ENCODE measurements around the gene TMEM140. TPM values are rescaled to one million over a fixed set of nuclear protein-coding genes. Genes with fewer than 3 reads are reported as not detected.

TMEM140 gene
- total and polyA plus RNA-seq, 2 experiments from 2014 or later = 20.8 to 23.1 TPM

GRCh38 chr7:135165862-135166261 lies 18.0 kb downstream of the TMEM140 start:
- TF ChIP-seq EZH2phosphoT487 (IDR thresholded peaks at IDR 0.05; ENCODE audit: low read depth, severe bottlenecking, unreplicated experiment) (no peak), EZH2 (IDR thresholded peaks at IDR 0.05; ENCODE audit: borderline replicate concordance) (no peak)
- TF ChIP-seq, protein P1, sequence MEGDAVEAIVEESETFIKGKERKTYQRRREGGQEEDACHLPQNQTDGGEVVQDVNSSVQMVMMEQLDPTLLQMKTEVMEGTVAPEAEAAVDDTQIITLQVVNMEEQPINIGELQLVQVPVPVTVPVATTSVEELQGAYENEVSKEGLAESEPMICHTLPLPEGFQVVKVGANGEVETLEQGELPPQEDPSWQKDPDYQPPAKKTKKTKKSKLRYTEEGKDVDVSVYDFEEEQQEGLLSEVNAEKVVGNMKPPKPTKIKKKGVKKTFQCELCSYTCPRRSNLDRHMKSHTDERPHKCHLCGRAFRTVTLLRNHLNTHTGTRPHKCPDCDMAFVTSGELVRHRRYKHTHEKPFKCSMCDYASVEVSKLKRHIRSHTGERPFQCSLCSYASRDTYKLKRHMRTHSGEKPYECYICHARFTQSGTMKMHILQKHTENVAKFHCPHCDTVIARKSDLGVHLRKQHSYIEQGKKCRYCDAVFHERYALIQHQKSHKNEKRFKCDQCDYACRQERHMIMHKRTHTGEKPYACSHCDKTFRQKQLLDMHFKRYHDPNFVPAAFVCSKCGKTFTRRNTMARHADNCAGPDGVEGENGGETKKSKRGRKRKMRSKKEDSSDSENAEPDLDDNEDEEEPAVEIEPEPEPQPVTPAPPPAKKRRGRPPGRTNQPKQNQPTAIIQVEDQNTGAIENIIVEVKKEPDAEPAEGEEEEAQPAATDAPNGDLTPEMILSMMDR (IDR thresholded peaks at IDR 0.05; ENCODE audit: poor library complexity) = no peak
- peaks cover 19% of the 10 kb centered on the region for H3K79me2 ChIP-seq
- H4K20me1 ChIP-seq (ENCODE audit: insufficient read depth, poor library complexity, severe bottlenecking) = no peaks in the 10 kb centered on the region
- H2AFZ ChIP-seq = no peak overlapping the region
- no peak overlapping the region for H3K4me3 ChIP-seq
- no peak for DNase-seq (ENCODE audit: low spot score)
- H3K9me3 ChIP-seq (ENCODE audit: low read depth) = no peaks in the 10 kb centered on the region
- peaks cover 23% of the 10 kb centered on the region for H3K4me1 ChIP-seq (ENCODE audit: insufficient read depth)
- H3K4me2 ChIP-seq = no peak overlapping the region
- H3K27ac ChIP-seq = no peak overlapping the region
- 96% methylated on average over 4 of the region's 4 CpGs for WGBS (ENCODE audit: low lambda C conversion rate, missing lambda C conversion rate)
- H3K9me2 ChIP-seq (replicated peaks; ENCODE audit: insufficient read depth) = no peaks in the 10 kb centered on the region
- no peaks in the 10 kb centered on the region for H3K27me3 ChIP-seq
- H3K36me3 ChIP-seq (replicated peaks; ENCODE audit: insufficient read depth, low read depth) = no peaks in the 10 kb centered on the region

GRCh38 chr7:135166338-135166990 lies 18.6 kb downstream of the TMEM140 start:
- H3K27ac ChIP-seq = no peak overlapping the region
- TF ChIP-seq, protein P1 (IDR thresholded peaks at IDR 0.05; ENCODE audit: poor library complexity) = no peak
- no peak for TF ChIP-seq EZH2 (IDR thresholded peaks at IDR 0.05; ENCODE audit: borderline replicate concordance)
- no peak for TF ChIP-seq EZH2phosphoT487 (IDR thresholded peaks at IDR 0.05; ENCODE audit: low read depth, severe bottlenecking, unreplicated experiment)
- no peak overlapping the region for H3K4me3 ChIP-seq
- H3K36me3 ChIP-seq (replicated peaks; ENCODE audit: insufficient read depth, low read depth) = no peaks in the 10 kb centered on the region
- no peaks in the 10 kb centered on the region for H4K20me1 ChIP-seq (ENCODE audit: insufficient read depth, poor library complexity, severe bottlenecking)
- peaks cover 19% of the 10 kb centered on the region for H3K79me2 ChIP-seq
- no peaks in the 10 kb centered on the region for H3K9me3 ChIP-seq (ENCODE audit: low read depth)
- DNase-seq (ENCODE audit: low spot score) = no peak
- WGBS (ENCODE audit: low lambda C conversion rate, missing lambda C conversion rate) = 96% methylated on average over 18 of the region's 18 CpGs
- no peak overlapping the region for H2AFZ ChIP-seq
- H3K9me2 ChIP-seq (replicated peaks; ENCODE audit: insufficient read depth) = no peaks in the 10 kb centered on the region
- H3K4me1 ChIP-seq (ENCODE audit: insufficient read depth) = peaks cover 24% of the 10 kb centered on the region
- no peak overlapping the region for H3K4me2 ChIP-seq
- no peaks in the 10 kb centered on the region for H3K27me3 ChIP-seq

DNA sequence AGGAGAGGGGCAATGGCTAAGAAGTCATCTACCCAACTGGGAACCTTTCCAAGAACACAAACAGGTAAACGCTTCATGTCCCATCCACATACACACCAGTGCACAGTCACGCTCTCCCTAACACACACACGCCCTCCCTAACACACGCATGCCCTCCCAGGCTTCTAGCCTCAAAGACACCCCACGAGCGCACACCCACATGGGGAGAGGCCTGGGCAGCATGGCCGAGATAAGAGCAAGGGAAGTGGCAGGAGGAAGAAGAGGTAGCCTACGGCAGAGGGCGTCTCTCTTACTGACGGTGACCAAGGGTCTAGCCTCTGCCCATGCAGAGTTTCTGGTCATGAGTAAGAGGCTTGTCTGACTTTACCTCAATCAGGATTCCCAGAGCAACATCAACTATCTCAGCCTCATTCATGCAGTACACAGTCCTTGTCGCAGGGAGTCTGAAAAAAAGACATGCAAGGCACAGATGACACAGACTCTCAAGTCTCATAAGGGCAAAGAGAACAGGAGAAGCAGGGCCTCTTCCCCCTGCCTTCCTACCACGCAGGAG lies 19.6 kb downstream of the TMEM140 start:
- TF ChIP-seq EZH2phosphoT487 (IDR thresholded peaks at IDR 0.05; ENCODE audit: low read depth, severe bottlenecking, unreplicated experiment) = no peak
- H3K27me3 ChIP-seq = no peaks in the 10 kb centered on the region
- H3K4me1 ChIP-seq (ENCODE audit: insufficient read depth) = peaks cover 28% of the 10 kb centered on the region
- H4K20me1 ChIP-seq (ENCODE audit: insufficient read depth, poor library complexity, severe bottlenecking) = no peaks in the 10 kb centered on the region
- DNase-seq (ENCODE audit: low spot score) = no peak
- no peaks in the 10 kb centered on the region for H3K9me3 ChIP-seq (ENCODE audit: low read depth)
- H2AFZ ChIP-seq = no peak overlapping the region
- no peak overlapping the region for H3K4me3 ChIP-seq
- peak overlapping the region; percentile 41 for H3K4me2 ChIP-seq
- 96% methylated on average over 12 of the region's 12 CpGs for WGBS (ENCODE audit: low lambda C conversion rate, missing lambda C conversion rate)
- H3K27ac ChIP-seq = no peak overlapping the region
- H3K79me2 ChIP-seq = peaks cover 19% of the 10 kb centered on the region
- no peaks in the 10 kb centered on the region for H3K36me3 ChIP-seq (replicated peaks; ENCODE audit: insufficient read depth, low read depth)
- H3K9me2 ChIP-seq (replicated peaks; ENCODE audit: insufficient read depth) = no peaks in the 10 kb centered on the region

DNA sequence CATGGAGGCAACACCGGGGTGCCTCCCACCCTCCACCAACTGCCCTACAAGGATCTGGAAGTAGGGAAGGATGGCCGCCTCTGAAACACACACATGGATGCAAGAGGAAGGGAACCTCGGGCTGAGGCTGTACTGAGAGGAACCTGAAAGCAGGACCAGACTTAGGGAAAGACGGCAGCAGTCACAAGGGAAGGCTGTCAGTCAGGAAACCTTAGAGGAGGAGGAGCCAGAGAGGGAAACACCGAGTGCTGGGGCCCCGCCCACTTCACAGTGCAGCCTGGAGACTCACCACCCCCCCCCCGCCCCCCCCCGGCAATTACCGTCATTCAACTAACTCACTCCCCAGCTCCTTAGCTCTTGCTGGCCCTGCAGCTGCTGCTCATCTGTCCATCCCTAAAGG lies 20.1 kb downstream of the TMEM140 start:
- Histone ChIP-seq H3K27ac (no peak overlapping the region), H3K9me2 (replicated peaks; ENCODE audit: insufficient read depth) (no peaks in the 10 kb centered on the region), H3K4me2 (peak overlapping the region; percentile 87), H3K4me3 (no peak overlapping the region), H2AFZ (no peak overlapping the region), H3K9me3 (ENCODE audit: low read depth) (no peaks in the 10 kb centered on the region), H3K79me2 (peaks cover 19% of the 10 kb centered on the region), H3K36me3 (replicated peaks; ENCODE audit: insufficient read depth, low read depth) (no peaks in the 10 kb centered on the region), H4K20me1 (ENCODE audit: insufficient read depth, poor library complexity, severe bottlenecking) (no peaks in the 10 kb centered on the region), H3K27me3 (no peaks in the 10 kb centered on the region), H3K4me1 (ENCODE audit: insufficient read depth) (peaks cover 28% of the 10 kb centered on the region)
- DNase-seq (ENCODE audit: low spot score) = peak; percentile 42
- WGBS (ENCODE audit: low lambda C conversion rate, missing lambda C conversion rate) = 80% methylated on average over 6 of the region's 9 CpGs
- no peak for TF ChIP-seq EZH2 (IDR thresholded peaks at IDR 0.05; ENCODE audit: borderline replicate concordance)
- TF ChIP-seq EZH2phosphoT487 (IDR thresholded peaks at IDR 0.05; ENCODE audit: low read depth, severe bottlenecking, unreplicated experiment) = no peak
- TF ChIP-seq, protein P1 (IDR thresholded peaks at IDR 0.05; ENCODE audit: poor library complexity) = no peak

Measured in hepatocyte (in vitro differentiated cells).